ENCODE data around the gene C3orf20.

The C3orf20 gene

GRCh38 chr3:14768881-14769280, 93.9 kb downstream of the C3orf20 start:
- DNase-seq (ENCODE audit: insufficient read length, low spot score) = no peak
- no peak for FAIRE-seq
- no peak for TF ChIP-seq CTCF (IDR thresholded peaks at IDR 0.05; ENCODE audit: insufficient read depth, missing control alignments)

- no peak for FAIRE-seq
- TF ChIP-seq CTCF (IDR thresholded peaks at IDR 0.05; ENCODE audit: insufficient read depth, missing control alignments) = no peak
- no peak for DNase-seq (ENCODE audit: insufficient read length, low spot score)
Measured at GRCh38 chr3:14769544-14770325, 94.8 kb downstream of the C3orf20 start.

- FAIRE-seq = no peak
- no peak for DNase-seq (ENCODE audit: insufficient read length, low spot score)
- no peak for TF ChIP-seq CTCF (IDR thresholded peaks at IDR 0.05; ENCODE audit: insufficient read depth, missing control alignments)
Measured at GRCh38 chr3:14770591-14770990, 95.7 kb downstream of the C3orf20 start.

GRCh38 chr3:14771593-14772497, 96.9 kb downstream of the C3orf20 start:
- DNase-seq (ENCODE audit: insufficient read length, low spot score) (no peak), FAIRE-seq (no peak)
- no peak for TF ChIP-seq CTCF (IDR thresholded peaks at IDR 0.05; ENCODE audit: insufficient read depth, missing control alignments)

GRCh38 chr3:14772533-14773138, 97.7 kb downstream of the C3orf20 start:
- no peak for TF ChIP-seq CTCF (IDR thresholded peaks at IDR 0.05; ENCODE audit: insufficient read depth, missing control alignments)
- no peak for DNase-seq (ENCODE audit: insufficient read length, low spot score)
- no peak for FAIRE-seq

GRCh38 chr3:14773281-14773680, 98.3 kb downstream of the C3orf20 start:
- no peak for TF ChIP-seq CTCF (IDR thresholded peaks at IDR 0.05; ENCODE audit: insufficient read depth, missing control alignments)
- FAIRE-seq (no peak), DNase-seq (ENCODE audit: insufficient read length, low spot score) (no peak)
